SK-N-SH (cell line): ENCODE results near the gene IL20. TPM values are rescaled to one million over a fixed set of nuclear protein-coding genes. Genes with fewer than 3 reads are reported as not detected.

Experiments used
- CTCF ChIA-PET: fragments of 300-600, 350-600 bp; formaldehyde crosslinking; extraction: SDS; loops from one replicate; lab custom pipeline; 2021; lab: Yijun Ruan, JAX
- POLR2A ChIA-PET: fragments of 350-600 bp; sonication (Branson Sonifier 250); formaldehyde crosslinking; extraction: SDS; loops from one replicate; lab custom pipeline; 2020; ENCODE audit warnings: antibody characterized with exemption, inconsistent platforms; lab: Yijun Ruan, JAX
- DNase-seq: peaks from one replicate; pipeline ENCODE4 v3.0.0; 2012
- H2AFZ ChIP-seq: fragments of 200-600 bp; sonication (generic); 2 replicates; pipeline ENCODE4 v1.8.1; 2016; ENCODE audit warnings: antibody characterized with exemption, mild to moderate bottlenecking, low read depth
- H3F3A ChIP-seq: fragments of 200-600 bp; sonication (generic); replicated peaks from 2 replicates; pipeline ENCODE3; 2016; ENCODE audit warnings: antibody characterized with exemption, mild to moderate bottlenecking; ENCODE audit not compliant: insufficient read depth
- H3K27ac ChIP-seq, 2 experiments: fragments of 200-500 bp in 1 of 2; fragments of 200-600 bp in 1 of 2; sonication (Bioruptor generic) in 1 of 2; sonication (generic), shearing (Covaris generic) in 1 of 2; 2 replicates each; pipeline versions ENCODE4 v1.5.1 to v1.6.1; 2014 to 2016; ENCODE audit warnings: low read depth in 2 of 2, inconsistent platforms in 1 of 2, low read length in 1 of 2, mild to moderate bottlenecking in 1 of 2, mixed read lengths in 1 of 2
- H3K27me3 ChIP-seq: fragments of 200-600 bp; sonication (generic), shearing (Covaris generic); 2 replicates; pipeline ENCODE4 v1.6.1; 2016; ENCODE audit warnings: mixed run types; ENCODE audit not compliant: insufficient read depth
- H3K36me3 ChIP-seq, 2 experiments: fragments of 200-500 bp in 1 of 2; fragments of 200-600 bp in 1 of 2; sonication (Bioruptor generic) in 1 of 2; sonication (generic) in 1 of 2; replicated peaks in 1 of 2; 2 replicates each; pipeline versions ENCODE3 to v1.5.1; 2014 to 2016; ENCODE audit warnings: low read length in 1 of 2, mild to moderate bottlenecking in 1 of 2; ENCODE audit not compliant: insufficient read depth in 2 of 2, control insufficient read depth in 1 of 2
- H3K4me1 ChIP-seq, 2 experiments: fragments of 200-500 bp in 1 of 2; fragments of 200-600 bp in 1 of 2; sonication (Bioruptor generic) in 1 of 2; sonication (generic), shearing (Covaris generic) in 1 of 2; 2 replicates each; pipeline versions ENCODE4 v1.5.1 to v1.6.1; 2014 to 2016; ENCODE audit warnings: low read depth in 1 of 2, low read length in 1 of 2, mixed run types in 1 of 2; ENCODE audit not compliant: insufficient read depth in 2 of 2, control insufficient read depth in 1 of 2
- H3K4me2 ChIP-seq: fragments of 200-600 bp; sonication (generic), shearing (Covaris generic); 2 replicates; pipeline ENCODE4 v1.6.1; 2017; ENCODE audit warnings: mixed run types
- H3K4me3 ChIP-seq, 2 experiments: fragments of 200-500 bp in 1 of 2; fragments of 200-600 bp in 1 of 2; sonication (Bioruptor generic) in 1 of 2; sonication (generic), shearing (Covaris generic) in 1 of 2; 2 replicates each; pipeline versions ENCODE4 v1.5.1 to v1.8.1; 2014 to 2016; ENCODE audit warnings: low read depth in 2 of 2, inconsistent platforms in 1 of 2, low read length in 1 of 2, mild to moderate bottlenecking in 1 of 2, mixed read lengths in 1 of 2, moderate library complexity in 1 of 2
- H3K79me2 ChIP-seq: fragments of 200-600 bp; sonication (generic); 2 replicates; pipeline ENCODE4 v1.8.1; 2017; ENCODE audit warnings: mild to moderate bottlenecking; ENCODE audit not compliant: insufficient read depth
- H3K9ac ChIP-seq: fragments of 200-600 bp; sonication (generic); 2 replicates; pipeline ENCODE4 v1.6.1; 2017; ENCODE audit warnings: mixed run types
- H3K9me2 ChIP-seq: fragments of 200-600 bp; sonication (generic); 2 replicates; pipeline ENCODE4 v1.6.1; 2017; ENCODE audit warnings: mixed run types
- H3K9me3 ChIP-seq: fragments of 200-600 bp; sonication (generic); 2 replicates; pipeline ENCODE4 v1.6.1; 2017; ENCODE audit warnings: mixed run types, mild to moderate bottlenecking, moderate library complexity
- H4K20me1 ChIP-seq: fragments of 200-600 bp; sonication (generic); 2 replicates; pipeline ENCODE4 v1.6.1; 2017; ENCODE audit warnings: mild to moderate bottlenecking, mixed run types; ENCODE audit not compliant: insufficient read depth
- CHD2 ChIP-seq: fragments of 150-350 bp; IDR thresholded peaks from 2 replicates; pipeline ENCODE4 v1.6.1; 2018; ENCODE audit warnings: low read length; ENCODE audit not compliant: partially characterized antibody
- EZH2phosphoT487 ChIP-seq: fragments of 200-600 bp; sonication (generic); IDR thresholded peaks from 2 replicates; pipeline ENCODE4 v1.6.1; 2017; ENCODE audit warnings: low read depth, mixed run types, mild to moderate bottlenecking, antibody characterized with exemption, moderate library complexity, borderline replicate concordance
- FOXM1 ChIP-seq: IDR thresholded peaks from 2 replicates; pipeline ENCODE4 v1.4.0; 2012; ENCODE audit warnings: low read depth, mild to moderate bottlenecking
- GABPA ChIP-seq: IDR thresholded peaks from 2 replicates; pipeline ENCODE4 v1.4.0; 2012; ENCODE audit warnings: low read depth, mild to moderate bottlenecking
- MEF2A ChIP-seq: IDR thresholded peaks from 2 replicates; pipeline ENCODE4 v1.4.0; 2012; ENCODE audit warnings: low read depth, borderline replicate concordance
- NRF1 ChIP-seq: IDR thresholded peaks from 2 replicates; pipeline ENCODE4 v1.6.1; 2012; ENCODE audit warnings: low read depth, mild to moderate bottlenecking, low read length
- POLR2AphosphoS5 ChIP-seq: IDR thresholded peaks from 2 replicates; pipeline ENCODE4 v1.6.1; 2012; ENCODE audit warnings: low read depth, low read length
- RCOR1 ChIP-seq: fragments of 150-350 bp; IDR thresholded peaks from 2 replicates; pipeline ENCODE4 v1.6.1; 2017; ENCODE audit warnings: antibody characterized with exemption, low read length
- SMC3 ChIP-seq: IDR thresholded peaks from 2 replicates; pipeline ENCODE4 v1.6.1; 2012; ENCODE audit warnings: low read depth, low read length, improper control_type of control experiment
- TEAD4 ChIP-seq: IDR thresholded peaks from 2 replicates; pipeline ENCODE4 v1.4.0; 2012; ENCODE audit warnings: mild to moderate bottlenecking, borderline replicate concordance; ENCODE audit not compliant: insufficient read depth
- YY1 ChIP-seq: IDR thresholded peaks from 2 replicates; pipeline ENCODE4 v1.4.0; 2012; ENCODE audit warnings: low read depth, mild to moderate bottlenecking
- WGBS: methylation state at CpG from one replicate; pipeline ENCODE4 v1.1.6; 2017; ENCODE audit warnings: low lambda C conversion rate; 5-methylcytosine and 5-hydroxymethylcytosine counted together
- polyA plus RNA-seq, 3 experiments: library from polyadenylated mRNA; depleted of rRNA; stranded (reverse); fragments of >200 nt; gene quantifications; 2 replicates each; pipeline ENCODE4 v1.2.3, GENCODE V29; 2012
- TF ChIP-seq, protein P1 (sequence below): IDR thresholded peaks from 2 replicates; pipeline ENCODE4 v1.4.0; 2012; ENCODE audit warnings: low read depth, borderline replicate concordance
- TF ChIP-seq, protein P2 (sequence below): fragments of 200-600 bp; sonication (generic); IDR thresholded peaks from 2 replicates; pipeline ENCODE4 v1.6.1; 2017; ENCODE audit warnings: antibody characterized with exemption, mild to moderate bottlenecking, moderate library complexity
- TF ChIP-seq, protein P3 (sequence below): IDR thresholded peaks from 2 replicates; pipeline ENCODE4 v1.4.0; 2012; ENCODE audit warnings: low read depth
- TF ChIP-seq, protein P4 (sequence below): IDR thresholded peaks from 2 replicates; pipeline ENCODE4 v1.6.1; 2012; ENCODE audit warnings: mild to moderate bottlenecking, low read depth, low read length, moderate library complexity

Gene IL20
- polyA plus RNA-seq, 1 of the 3 experiments (the other 2 are of a cell fraction): not detected

DNA sequence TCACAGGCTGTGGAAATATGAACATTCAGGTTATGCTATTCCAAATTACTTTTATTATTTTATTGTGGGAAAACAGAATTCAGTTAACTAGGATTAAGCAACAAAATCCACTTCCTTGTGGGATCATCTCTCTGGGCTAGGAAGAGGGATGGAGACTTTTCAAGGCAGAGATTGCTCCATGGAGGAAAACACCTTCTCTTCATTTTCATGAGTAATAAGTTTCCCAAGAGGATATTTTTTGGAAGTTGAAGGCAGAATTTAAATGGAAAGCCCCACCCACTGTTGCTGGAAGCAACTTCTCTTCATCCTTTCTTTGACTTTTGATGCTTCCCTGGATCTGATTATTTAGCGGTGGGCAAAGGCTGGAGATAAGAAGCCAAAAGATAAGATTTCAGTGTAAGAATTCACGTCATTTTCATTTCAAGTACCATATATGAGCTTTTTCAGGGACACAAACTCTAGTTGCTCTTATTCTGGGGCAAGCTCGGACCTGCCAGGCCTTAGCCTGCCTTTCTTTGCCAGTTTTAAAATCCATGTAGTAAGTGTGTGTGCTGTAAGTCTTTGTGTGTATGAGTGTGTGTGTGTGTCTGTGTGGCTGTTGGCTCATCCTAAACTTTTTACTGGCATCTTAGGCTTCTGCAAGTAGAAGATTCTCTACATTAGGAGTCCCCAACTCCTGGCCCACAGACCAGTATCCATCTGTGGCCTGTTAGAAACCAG, 20.1 kb downstream of the IL20 start:
- CTCF ChIA-PET: interaction anchor here (1.1 to 2.1 kb wide), 2 partner anchors 11 to 27 kb away, joined by 3 to 13 read pairs; no protein-coding TSS in a partner anchor
- TF ChIP-seq CHD2 (no peak), YY1 (no peak), GABPA (no peak), MEF2A (no peak), TEAD4 (no peak), RCOR1 (no peak)
- TF ChIP-seq, protein P1, sequence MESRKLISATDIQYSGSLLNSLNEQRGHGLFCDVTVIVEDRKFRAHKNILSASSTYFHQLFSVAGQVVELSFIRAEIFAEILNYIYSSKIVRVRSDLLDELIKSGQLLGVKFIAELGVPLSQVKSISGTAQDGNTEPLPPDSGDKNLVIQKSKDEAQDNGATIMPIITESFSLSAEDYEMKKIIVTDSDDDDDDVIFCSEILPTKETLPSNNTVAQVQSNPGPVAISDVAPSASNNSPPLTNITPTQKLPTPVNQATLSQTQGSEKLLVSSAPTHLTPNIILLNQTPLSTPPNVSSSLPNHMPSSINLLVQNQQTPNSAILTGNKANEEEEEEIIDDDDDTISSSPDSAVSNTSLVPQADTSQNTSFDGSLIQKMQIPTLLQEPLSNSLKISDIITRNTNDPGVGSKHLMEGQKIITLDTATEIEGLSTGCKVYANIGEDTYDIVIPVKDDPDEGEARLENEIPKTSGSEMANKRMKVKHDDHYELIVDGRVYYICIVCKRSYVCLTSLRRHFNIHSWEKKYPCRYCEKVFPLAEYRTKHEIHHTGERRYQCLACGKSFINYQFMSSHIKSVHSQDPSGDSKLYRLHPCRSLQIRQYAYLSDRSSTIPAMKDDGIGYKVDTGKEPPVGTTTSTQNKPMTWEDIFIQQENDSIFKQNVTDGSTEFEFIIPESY: no peak
- TF ChIP-seq, protein P2, sequence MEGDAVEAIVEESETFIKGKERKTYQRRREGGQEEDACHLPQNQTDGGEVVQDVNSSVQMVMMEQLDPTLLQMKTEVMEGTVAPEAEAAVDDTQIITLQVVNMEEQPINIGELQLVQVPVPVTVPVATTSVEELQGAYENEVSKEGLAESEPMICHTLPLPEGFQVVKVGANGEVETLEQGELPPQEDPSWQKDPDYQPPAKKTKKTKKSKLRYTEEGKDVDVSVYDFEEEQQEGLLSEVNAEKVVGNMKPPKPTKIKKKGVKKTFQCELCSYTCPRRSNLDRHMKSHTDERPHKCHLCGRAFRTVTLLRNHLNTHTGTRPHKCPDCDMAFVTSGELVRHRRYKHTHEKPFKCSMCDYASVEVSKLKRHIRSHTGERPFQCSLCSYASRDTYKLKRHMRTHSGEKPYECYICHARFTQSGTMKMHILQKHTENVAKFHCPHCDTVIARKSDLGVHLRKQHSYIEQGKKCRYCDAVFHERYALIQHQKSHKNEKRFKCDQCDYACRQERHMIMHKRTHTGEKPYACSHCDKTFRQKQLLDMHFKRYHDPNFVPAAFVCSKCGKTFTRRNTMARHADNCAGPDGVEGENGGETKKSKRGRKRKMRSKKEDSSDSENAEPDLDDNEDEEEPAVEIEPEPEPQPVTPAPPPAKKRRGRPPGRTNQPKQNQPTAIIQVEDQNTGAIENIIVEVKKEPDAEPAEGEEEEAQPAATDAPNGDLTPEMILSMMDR: no peak
- TF ChIP-seq, all 33 proteins: peak for 0
- no peak for DNase-seq
- 61% methylated on average over 3 of the region's 3 CpGs for WGBS
- Histone ChIP-seq H3K9me2 (no peaks in the 10 kb centered on the region), H3K4me3 (no peak overlapping the region), H3K27me3 (peaks cover 5% of the 10 kb centered on the region; the same call in 1 of the 2 replicates), H3K36me3 (no peaks in the 10 kb centered on the region), H3K9me3 (no peaks in the 10 kb centered on the region), H3K4me1 (no peaks in the 10 kb centered on the region), H3K9ac (no peak overlapping the region), H3K4me2 (no peak overlapping the region), H2AFZ (no peak overlapping the region), H3K79me2 (no peaks in the 10 kb centered on the region), H3F3A (no peaks in the 10 kb centered on the region), H3K27ac (no peak overlapping the region), H4K20me1 (no peaks in the 10 kb centered on the region)
- POLR2A ChIA-PET: no interaction called here

DNA sequence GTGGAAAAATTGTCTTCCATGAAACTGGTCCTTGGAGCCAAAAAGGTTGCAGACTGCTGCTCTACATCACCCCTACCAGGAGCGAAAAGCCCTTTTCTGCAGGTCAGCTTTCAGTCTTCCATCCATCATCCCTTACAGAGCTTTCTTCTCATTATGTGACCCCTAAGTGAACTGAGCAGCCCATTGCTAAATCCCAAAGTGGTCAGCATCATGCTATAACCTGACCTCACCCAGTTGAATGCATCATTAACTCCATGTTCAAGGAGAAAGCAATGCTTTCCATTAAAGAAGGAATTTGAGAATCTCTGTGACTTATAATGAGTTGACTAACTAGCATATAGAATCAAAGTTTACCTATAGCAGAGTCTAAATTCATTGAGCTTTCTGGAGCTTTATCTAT, 21.4 kb downstream of the IL20 start:
- Histone ChIP-seq H3K36me3 (no peaks in the 10 kb centered on the region), H3K79me2 (no peaks in the 10 kb centered on the region), H3K27ac (no peak overlapping the region), H3K27me3 (peaks cover 5% of the 10 kb centered on the region; the same call in 1 of the 2 replicates), H4K20me1 (no peaks in the 10 kb centered on the region), H3K9me3 (no peaks in the 10 kb centered on the region), H2AFZ (no peak overlapping the region), H3K4me2 (no peak overlapping the region), H3K9me2 (no peaks in the 10 kb centered on the region), H3K9ac (no peak overlapping the region), H3K4me1 (no peaks in the 10 kb centered on the region), H3K4me3 (no peak overlapping the region), H3F3A (no peaks in the 10 kb centered on the region)
- POLR2A ChIA-PET: no interaction called here
- CTCF ChIA-PET: interaction anchor here (0.6 to 0.9 kb wide), 2 partner anchors 26 to 1691 kb away, joined by 3 read pairs; no protein-coding TSS in a partner anchor
- DNase-seq: no peak
- 69% methylated on average over 1 of the region's 1 CpG for WGBS
- TF ChIP-seq, protein P3, sequence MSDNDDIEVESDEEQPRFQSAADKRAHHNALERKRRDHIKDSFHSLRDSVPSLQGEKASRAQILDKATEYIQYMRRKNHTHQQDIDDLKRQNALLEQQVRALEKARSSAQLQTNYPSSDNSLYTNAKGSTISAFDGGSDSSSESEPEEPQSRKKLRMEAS: no peak
- no peak for TF ChIP-seq TEAD4
- TF ChIP-seq, protein P1: no peak
- no peak for TF ChIP-seq SMC3
- no peak for TF ChIP-seq MEF2A
- TF ChIP-seq POLR2AphosphoS5: no peak
- TF ChIP-seq NRF1: no peak
- TF ChIP-seq FOXM1: no peak
- TF ChIP-seq EZH2phosphoT487: no peak
- no peak for TF ChIP-seq YY1
- TF ChIP-seq, protein P4, sequence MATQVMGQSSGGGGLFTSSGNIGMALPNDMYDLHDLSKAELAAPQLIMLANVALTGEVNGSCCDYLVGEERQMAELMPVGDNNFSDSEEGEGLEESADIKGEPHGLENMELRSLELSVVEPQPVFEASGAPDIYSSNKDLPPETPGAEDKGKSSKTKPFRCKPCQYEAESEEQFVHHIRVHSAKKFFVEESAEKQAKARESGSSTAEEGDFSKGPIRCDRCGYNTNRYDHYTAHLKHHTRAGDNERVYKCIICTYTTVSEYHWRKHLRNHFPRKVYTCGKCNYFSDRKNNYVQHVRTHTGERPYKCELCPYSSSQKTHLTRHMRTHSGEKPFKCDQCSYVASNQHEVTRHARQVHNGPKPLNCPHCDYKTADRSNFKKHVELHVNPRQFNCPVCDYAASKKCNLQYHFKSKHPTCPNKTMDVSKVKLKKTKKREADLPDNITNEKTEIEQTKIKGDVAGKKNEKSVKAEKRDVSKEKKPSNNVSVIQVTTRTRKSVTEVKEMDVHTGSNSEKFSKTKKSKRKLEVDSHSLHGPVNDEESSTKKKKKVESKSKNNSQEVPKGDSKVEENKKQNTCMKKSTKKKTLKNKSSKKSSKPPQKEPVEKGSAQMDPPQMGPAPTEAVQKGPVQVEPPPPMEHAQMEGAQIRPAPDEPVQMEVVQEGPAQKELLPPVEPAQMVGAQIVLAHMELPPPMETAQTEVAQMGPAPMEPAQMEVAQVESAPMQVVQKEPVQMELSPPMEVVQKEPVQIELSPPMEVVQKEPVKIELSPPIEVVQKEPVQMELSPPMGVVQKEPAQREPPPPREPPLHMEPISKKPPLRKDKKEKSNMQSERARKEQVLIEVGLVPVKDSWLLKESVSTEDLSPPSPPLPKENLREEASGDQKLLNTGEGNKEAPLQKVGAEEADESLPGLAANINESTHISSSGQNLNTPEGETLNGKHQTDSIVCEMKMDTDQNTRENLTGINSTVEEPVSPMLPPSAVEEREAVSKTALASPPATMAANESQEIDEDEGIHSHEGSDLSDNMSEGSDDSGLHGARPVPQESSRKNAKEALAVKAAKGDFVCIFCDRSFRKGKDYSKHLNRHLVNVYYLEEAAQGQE: no peak
